Liver (tissue), 9 donors: Measurements from ENCODE around the gene TOMM22. TPM values are rescaled to one million over a fixed set of nuclear protein-coding genes. Genes with fewer than 3 reads are reported as not detected.

Source experiments
- DNase-seq: peaks from one replicate; pipeline ENCODE4 v3.0.0-alpha.2; 2017; ENCODE audit warnings: low spot score
- H3K27ac ChIP-seq, 2 donors: one replicate each; pipeline ENCODE4 v1.7.0; 2013; ENCODE audit warnings: inconsistent platforms in 2 of 2, low read length in 2 of 2, control low read depth in 1 of 2, low read depth in 1 of 2, mild to moderate bottlenecking in 1 of 2
- H3K27me3 ChIP-seq, 4 donors: one replicate each; pipeline versions ENCODE4 v1.6.1 to v1.7.0; 2013; ENCODE audit warnings: low read length in 3 of 4, inconsistent platforms in 1 of 4, mild to moderate bottlenecking in 1 of 4, moderate library complexity in 1 of 4; ENCODE audit not compliant: control insufficient read depth in 4 of 4, insufficient read depth in 4 of 4
- H3K36me3 ChIP-seq, 4 donors: one replicate each; pipeline versions ENCODE4 v1.6.1 to v1.7.0; 2013; ENCODE audit warnings: low read length in 3 of 4, mild to moderate bottlenecking in 3 of 4, low read depth in 1 of 4, moderate library complexity in 1 of 4; ENCODE audit not compliant: control insufficient read depth in 4 of 4, insufficient read depth in 3 of 4
- H3K4me1 ChIP-seq, 4 donors: one replicate each; pipeline versions ENCODE4 v1.6.1 to v1.7.0; 2013; ENCODE audit warnings: low read length in 3 of 4, mild to moderate bottlenecking in 3 of 4, moderate library complexity in 1 of 4; ENCODE audit not compliant: control insufficient read depth in 4 of 4, insufficient read depth in 4 of 4
- H3K4me3 ChIP-seq, 3 donors: one replicate each; pipeline versions ENCODE4 v1.6.1 to v1.7.0; 2013; ENCODE audit warnings: low read length in 3 of 3, control low read depth in 1 of 3, low read depth in 1 of 3, mild to moderate bottlenecking in 1 of 3
- H3K9ac ChIP-seq, 2 donors: one replicate each; pipeline ENCODE4 v1.7.0; 2013; ENCODE audit warnings: low read length in 2 of 2, mild to moderate bottlenecking in 2 of 2, moderate library complexity in 2 of 2, control low read depth in 1 of 2, low read depth in 1 of 2
- H3K9me3 ChIP-seq, 4 donors: one replicate each; pipeline versions ENCODE4 v1.6.1 to v1.7.0; 2013; ENCODE audit warnings: low read length in 3 of 4; ENCODE audit not compliant: control insufficient read depth in 4 of 4
- ATF3 ChIP-seq: IDR thresholded peaks from 2 replicates; pipeline ENCODE4 v1.6.1; 2016; ENCODE audit warnings: antibody characterized with exemption
- CTCF ChIP-seq: fragments of 150-350 bp; IDR thresholded peaks from 2 replicates; pipeline ENCODE4 v1.5.1; 2017; ENCODE audit warnings: improper control_type of control experiment, low read depth, low read length; ENCODE audit not compliant: missing input control
- EGR1 ChIP-seq, 2 donors: IDR thresholded peaks; 2 replicates each; pipeline ENCODE4 v1.6.1; 2016 to 2018; ENCODE audit warnings: antibody characterized with exemption in 2 of 2, low read depth in 2 of 2
- FOXA1 ChIP-seq: IDR thresholded peaks from 2 replicates; pipeline ENCODE4 v1.6.1; 2016; ENCODE audit warnings: antibody characterized with exemption
- FOXA2 ChIP-seq: IDR thresholded peaks from 2 replicates; pipeline ENCODE4 v1.6.1; 2016; ENCODE audit warnings: antibody characterized with exemption
- GABPA ChIP-seq, 2 donors: IDR thresholded peaks in 1 of 2; conservative IDR thresholded peaks in 1 of 2; 2 replicates each; pipeline ENCODE4 v1.6.1; 2016; ENCODE audit warnings: antibody characterized with exemption in 2 of 2, mild to moderate bottlenecking in 1 of 2, moderate library complexity in 1 of 2
- HNF4A ChIP-seq, 2 donors: conservative IDR thresholded peaks; 2 replicates each; pipeline ENCODE4 v1.6.1; 2016; ENCODE audit warnings: antibody characterized with exemption in 2 of 2, mild to moderate bottlenecking in 2 of 2
- HNF4G ChIP-seq: IDR thresholded peaks from 2 replicates; pipeline ENCODE4 v1.6.1; 2016; ENCODE audit warnings: antibody characterized with exemption
- JUND ChIP-seq, 2 donors: IDR thresholded peaks; 2 replicates each; pipeline ENCODE4 v1.6.1; 2016; ENCODE audit warnings: antibody characterized with exemption in 2 of 2
- MAX ChIP-seq: IDR thresholded peaks from 2 replicates; pipeline ENCODE4 v1.6.1; 2016; ENCODE audit warnings: antibody characterized with exemption
- NR2F2 ChIP-seq: IDR thresholded peaks from 2 replicates; pipeline ENCODE4 v1.6.1; 2016; ENCODE audit warnings: antibody characterized with exemption
- RAD21 ChIP-seq, 2 donors: IDR thresholded peaks; 2 replicates each; pipeline ENCODE4 v1.6.1; 2016; ENCODE audit warnings: antibody characterized with exemption in 2 of 2, mild to moderate bottlenecking in 2 of 2
- REST ChIP-seq: IDR thresholded peaks from 2 replicates; pipeline ENCODE4 v1.6.1; 2016; ENCODE audit warnings: antibody characterized with exemption, mild to moderate bottlenecking
- RXRA ChIP-seq, 2 donors: IDR thresholded peaks; 2 replicates each; pipeline ENCODE4 v1.6.1; 2017 to 2018; ENCODE audit warnings: antibody characterized with exemption in 2 of 2, mild to moderate bottlenecking in 1 of 2
- SP1 ChIP-seq: IDR thresholded peaks from 2 replicates; pipeline ENCODE4 v1.6.1; 2018; ENCODE audit warnings: antibody characterized with exemption, mild to moderate bottlenecking
- TAF1 ChIP-seq: conservative IDR thresholded peaks from 2 replicates; pipeline ENCODE4 v1.6.1; 2016; ENCODE audit warnings: antibody characterized with exemption, mild to moderate bottlenecking
- YY1 ChIP-seq: IDR thresholded peaks from 2 replicates; pipeline ENCODE4 v1.6.1; 2016; ENCODE audit warnings: antibody characterized with exemption, mild to moderate bottlenecking
- ZBTB33 ChIP-seq: IDR thresholded peaks from 2 replicates; pipeline ENCODE4 v1.6.1; 2016; ENCODE audit warnings: antibody characterized with exemption
- WGBS: extraction: QIAGEN DNeasy Blood & Tissue Kit; methylation state at CpG from one replicate; pipeline ENCODE4 v1.1.7; 2013; 5-methylcytosine and 5-hydroxymethylcytosine counted together
- polyA plus RNA-seq, 2 donors: library from polyadenylated mRNA; stranded (reverse) in 1 of 2; unstranded in 1 of 2; fragments of 200-250 nt in 1 of 2; fragments of >200 nt in 1 of 2; fragmentation: Nextera tagmentation in 1 of 2; extraction: Ambion mirVana in 1 of 2; gene quantifications; one replicate each; pipeline versions ENCODE4 v1.2.1 to v1.2.3, GENCODE V29; 2013 to 2015
- total RNA-seq, 2 donors: library from RNA; depleted of rRNA; stranded (reverse); fragments of >200 nt; gene quantifications; one replicate each; pipeline ENCODE4 v1.2.3, GENCODE V29; 2014
- donor health status: healthy.
- donor health status: healthy.
- donor health status: healthy.
- donor health status: healthy.
- donor health status: healthy.

TOMM22 gene
- total and polyA plus RNA-seq, 4 donors, result 20.2 to 44.3 (median 21.3) TPM

- Histone ChIP-seq H3K9me3 (no peaks in the 10 kb centered on the region), H3K9ac (peak overlapping the region in 1 of 2 donors; percentile 89), H3K36me3 (no peaks in the 10 kb centered on the region), H3K4me1 (peaks cover 8 to 37% (median 29%) of the 10 kb centered on the region in 4 donors), H3K4me3 (no peak overlapping the region), H3K27ac (peak overlapping the region in 1 of 2 donors; percentile 98), H3K27me3 (no peaks in the 10 kb centered on the region)
- TF ChIP-seq EGR1 (IDR thresholded peaks at IDR 0.05; ENCODE audit: low read depth in 2 of 2) (no peak), SP1 (no peak), TAF1 (no peak), JUND (IDR thresholded peaks at IDR 0.05) (no peak), ATF3 (no peak), RAD21 (IDR thresholded peaks at IDR 0.05) (no peak), GABPA (IDR thresholded peaks at IDR 0.05 in 1 of 2, conservative IDR thresholded peaks at IDR 0.05 in 1 of 2) (no peak), CTCF (no peak), HNF4A (conservative IDR thresholded peaks at IDR 0.05) (no peak), YY1 (no peak), REST (no peak), FOXA2 (no peak), NR2F2 (no peak), HNF4G (no peak), FOXA1 (no peak), RXRA (IDR thresholded peaks at IDR 0.05) (no peak), ZBTB33 (no peak), MAX (no peak)
- DNase-seq, result no peak
- 93% methylated on average over 13 of the region's 13 CpGs for WGBS
Measured at GRCh38 chr22:38698407-38699094, 16.8 kb downstream of the TOMM22 start.
